IMR-90 (cell line): ENCODE measurements around the gene THSD1. TPM values are rescaled to one million over a fixed set of nuclear protein-coding genes. Genes with fewer than 3 reads are reported as not detected.
"Not testable (repeated sequence)": the region's sequence is repeated elsewhere in the genome, so short reads cannot be mapped to it uniquely, and the experiment has no call there.

Experiments
- ATAC-seq: fragments of 200-7000 bp; cut with Tn5 transposase; 2 replicates; pipeline ENCODE4 v1.9.1; 2020; ENCODE audit warnings: low read depth, mild to moderate bottlenecking, moderate library complexity
- BruUV-seq: library from RNA; stranded (reverse); fragments of 400-500 nt; replicated peaks from 2 replicates; lab custom pipeline; 2021; lab: Mats Ljungman, UMichigan
- CTCF ChIA-PET: fragments of 300-600 bp; formaldehyde crosslinking; extraction: SDS; loops from one replicate; lab custom pipeline; 2021; ENCODE audit warnings: antibody characterized with exemption; lab: Yijun Ruan, JAX
- POLR2A ChIA-PET: fragments of 300-600 bp; sonication (Branson Sonifier 250); formaldehyde crosslinking; loops from one replicate; lab custom pipeline; 2022; ENCODE audit warnings: antibody characterized with exemption; ENCODE audit not compliant: unreplicated experiment; lab: Charles Lee
- DNase-seq: peaks from one replicate; pipeline ENCODE4 v3.0.0; 2013
- H2AFZ ChIP-seq: replicated peaks from 2 replicates; pipeline ENCODE3; 2013; ENCODE audit warnings: low read length, mild to moderate bottlenecking; ENCODE audit not compliant: poor library complexity
- H2AK5ac ChIP-seq: 2 replicates; pipeline ENCODE4 v1.6.1; 2013; ENCODE audit warnings: low read depth, low read length, inconsistent platforms
- H2AK9ac ChIP-seq: replicated peaks from 2 replicates; pipeline ENCODE3; 2013; ENCODE audit warnings: mild to moderate bottlenecking, low read depth, low read length, moderate library complexity; ENCODE audit not compliant: poor library complexity
- H2BK120ac ChIP-seq: 2 replicates; pipeline ENCODE4 v1.6.1; 2013; ENCODE audit warnings: low read depth, low read length, inconsistent platforms
- H2BK15ac ChIP-seq: 3 replicates; pipeline ENCODE4 v1.6.1; 2013; ENCODE audit warnings: low read depth, low read length, inconsistent platforms
- H2BK20ac ChIP-seq: 2 replicates; pipeline ENCODE4 v1.6.1; 2013; ENCODE audit warnings: low read depth, mild to moderate bottlenecking, inconsistent platforms, low read length, moderate library complexity
- H2BK5ac ChIP-seq: 2 replicates; pipeline ENCODE4 v1.6.1; 2013; ENCODE audit warnings: mild to moderate bottlenecking, low read depth, low read length, inconsistent platforms; ENCODE audit not compliant: poor library complexity, severe bottlenecking
- H3K14ac ChIP-seq: replicated peaks from 2 replicates; pipeline ENCODE4 v1.6.1; 2013; ENCODE audit warnings: low read depth, low read length, inconsistent platforms
- H3K18ac ChIP-seq: 2 replicates; pipeline ENCODE4 v1.6.1; 2013; ENCODE audit warnings: low read depth, low read length, control low read depth
- H3K23ac ChIP-seq: 2 replicates; pipeline ENCODE4 v1.6.1; 2013; ENCODE audit warnings: low read depth, low read length, inconsistent platforms
- H3K27ac ChIP-seq: 2 replicates; pipeline ENCODE4 v1.5.1; 2013; ENCODE audit warnings: mild to moderate bottlenecking, control low read depth, low read length; ENCODE audit not compliant: insufficient read depth
- H3K27me3 ChIP-seq: 2 replicates; pipeline ENCODE4 v1.6.1; 2013; ENCODE audit warnings: low read length; ENCODE audit not compliant: control insufficient read depth, insufficient read depth
- H3K36me3 ChIP-seq: 2 replicates; pipeline ENCODE4 v1.6.1; 2013; ENCODE audit warnings: low read length, mixed read lengths; ENCODE audit not compliant: control insufficient read depth, insufficient read depth
- H3K4ac ChIP-seq: 2 replicates; pipeline ENCODE4 v1.6.1; 2013; ENCODE audit warnings: low read depth, low read length, inconsistent platforms
- H3K4me1 ChIP-seq: 2 replicates; pipeline ENCODE4 v1.6.1; 2013; ENCODE audit warnings: low read length, mixed read lengths; ENCODE audit not compliant: control insufficient read depth, insufficient read depth
- H3K4me2 ChIP-seq: 2 replicates; pipeline ENCODE4 v1.6.1; 2013; ENCODE audit warnings: low read depth, mild to moderate bottlenecking, control low read depth, low read length, moderate library complexity
- H3K4me3 ChIP-seq: 2 replicates; pipeline ENCODE4 v1.5.1; 2013; ENCODE audit warnings: low read depth, mild to moderate bottlenecking, control low read depth, low read length, moderate library complexity; ENCODE audit not compliant: insufficient read depth
- H3K56ac ChIP-seq: 2 replicates; pipeline ENCODE4 v1.6.1; 2013; ENCODE audit warnings: low read length, inconsistent platforms; ENCODE audit not compliant: insufficient read depth; ENCODE audit errors: extremely low read depth
- H3K79me1 ChIP-seq, 2 experiments: 2 replicates each; pipeline ENCODE4 v1.6.1; 2013; ENCODE audit warnings: low read length in 2 of 2, inconsistent platforms in 1 of 2, low read depth in 1 of 2
- H3K9ac ChIP-seq: 2 replicates; pipeline ENCODE4 v1.6.1; 2013; ENCODE audit warnings: low read depth, low read length, control low read depth
- H3K9me1 ChIP-seq: 2 replicates; pipeline ENCODE4 v1.6.1; 2013; ENCODE audit warnings: low read length, inconsistent platforms; ENCODE audit not compliant: insufficient read depth
- H3K9me3 ChIP-seq: 2 replicates; pipeline ENCODE4 v1.6.1; 2013; ENCODE audit warnings: low read length; ENCODE audit not compliant: control insufficient read depth, insufficient read depth
- H4K20me1 ChIP-seq: 2 replicates; pipeline ENCODE4 v1.6.1; 2013; ENCODE audit warnings: low read length, inconsistent platforms; ENCODE audit not compliant: insufficient read depth
- H4K5ac ChIP-seq: 2 replicates; pipeline ENCODE4 v1.6.1; 2013; ENCODE audit warnings: mild to moderate bottlenecking, low read depth, low read length, control low read depth
- H4K8ac ChIP-seq, 2 experiments: 2 replicates each; pipeline ENCODE4 v1.6.1; 2013; ENCODE audit warnings: low read depth in 2 of 2, low read length in 2 of 2, control low read depth in 1 of 2, inconsistent platforms in 1 of 2
- H4K91ac ChIP-seq: 2 replicates; pipeline ENCODE4 v1.6.1; 2013; ENCODE audit warnings: low read depth, low read length, inconsistent platforms; ENCODE audit not compliant: insufficient read depth
- POLR2A ChIP-seq: IDR thresholded peaks from 2 replicates; pipeline ENCODE4 v1.6.1; 2012; ENCODE audit warnings: mild to moderate bottlenecking, low read depth, low read length
- RCOR1 ChIP-seq: IDR thresholded peaks from 2 replicates; pipeline ENCODE4 v1.6.1; 2012; ENCODE audit warnings: mild to moderate bottlenecking, low read length, improper control_type of control experiment; ENCODE audit not compliant: insufficient replicate concordance
- RFX5 ChIP-seq: IDR thresholded peaks from 2 replicates; pipeline ENCODE4 v1.8.0; 2012; ENCODE audit warnings: low read depth, mild to moderate bottlenecking, low read length, moderate library complexity
- SMC3 ChIP-seq: fragments of 150-350 bp; IDR thresholded peaks from 2 replicates; pipeline ENCODE4 v1.6.1; 2016; ENCODE audit warnings: low read depth, mild to moderate bottlenecking, antibody characterized with exemption, low read length, moderate library complexity
- WGBS, 2 experiments: methylation state at CpG; one replicate each; pipeline versions ENCODE4 v1.1.5 to v1.1.7; 2013; ENCODE audit warnings: missing lambda C conversion rate in 2 of 2; ENCODE audit not compliant: insufficient read length in 1 of 2; ENCODE audit errors: extremely low coverage in 2 of 2; 5-methylcytosine and 5-hydroxymethylcytosine counted together
- dilution Hi-C: fragments of 300-500 bp; cut with HindIII; formaldehyde crosslinking; loops from one replicate; pipeline ENCODE4 v1.14.3; 2018; ENCODE audit warnings: low sequenced_read_pairs; ENCODE audit not compliant: unreplicated experiment
- in situ Hi-C: fragments of 300-500 bp; cut with MboI; formaldehyde crosslinking; loops from 3 replicates; pipeline ENCODE4 v1.14.3; 2019; ENCODE audit warnings: low sequenced_read_pairs, inconsistent platforms, mixed read lengths
- intact Hi-C: fragments of 100-400 bp; cut with micrococcal nuclease; formaldehyde crosslinking; loops from 2 replicates; pipeline ENCODE4 v1.10.0; 2022
- polyA plus RNA-seq, 3 experiments: library from polyadenylated mRNA; depleted of rRNA; stranded (reverse); fragments of >200 nt; gene quantifications; 2 replicates each; pipeline ENCODE4 v1.2.3, GENCODE V29; 2012; ENCODE audit warnings: low replicate concordance in 1 of 3
- total RNA-seq: library from RNA; depleted of rRNA; stranded (reverse); fragments of >200 nt; gene quantifications from 2 replicates; pipeline ENCODE4 v1.2.3, GENCODE V29; 2012

THSD1 gene
- total and polyA plus RNA-seq, 2 of the 4 experiments (the other 2 are of a cell fraction), result 12.1 to 19.0 TPM

DNA sequence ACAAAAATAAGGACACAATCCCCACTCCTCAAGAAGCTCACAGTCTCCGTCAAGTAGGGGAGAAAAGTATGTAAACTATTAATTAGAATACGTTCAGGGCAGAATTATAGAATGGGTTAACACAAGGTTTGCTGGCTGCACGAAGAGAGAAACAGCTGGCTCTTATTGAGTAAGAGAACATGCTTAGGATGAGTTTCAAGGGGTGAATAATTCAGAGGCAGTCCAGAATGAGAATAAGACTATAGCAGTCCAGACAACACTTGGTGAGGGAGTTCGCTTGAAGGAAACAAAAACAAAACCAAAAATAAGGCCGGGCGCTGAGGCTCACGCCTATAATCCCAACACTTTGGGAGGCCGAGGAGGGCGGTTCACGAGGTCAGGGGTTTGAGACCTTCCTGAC lies 61.9 kb downstream of the THSD1 start:
- no peak overlapping the region for H4K8ac ChIP-seq
- no peaks in the 10 kb centered on the region for H3K79me1 ChIP-seq
- no peak for ATAC-seq
- no peaks in the 10 kb centered on the region for H3K9me3 ChIP-seq
- no peak overlapping the region for H2AFZ ChIP-seq
- no peak overlapping the region for H3K14ac ChIP-seq
- POLR2A ChIA-PET, result no interaction called here
- H3K9me1 ChIP-seq, result peaks cover 3% of the 10 kb centered on the region; the same call in 1 of the 2 replicates
- no peak overlapping the region for H3K4ac ChIP-seq
- H4K91ac ChIP-seq, result no peak overlapping the region
- no peak overlapping the region for H3K18ac ChIP-seq
- intact Hi-C loops, result no loop called here
- no peaks in the 10 kb centered on the region for H3K36me3 ChIP-seq
- H3K27ac ChIP-seq, result no peak overlapping the region
- no peaks in the 10 kb centered on the region for H3K27me3 ChIP-seq
- H4K20me1 ChIP-seq, result no peaks in the 10 kb centered on the region
- CTCF ChIA-PET, result no interaction called here
- no peak overlapping the region for H2BK20ac ChIP-seq
- no peak overlapping the region for H3K23ac ChIP-seq
- TF ChIP-seq SMC3 (no peak), POLR2A (no peak), RFX5 (no peak), RCOR1 (no peak)
- no peak overlapping the region for H3K4me3 ChIP-seq
- H4K5ac ChIP-seq, result no peak overlapping the region
- H2AK5ac ChIP-seq, result no peak overlapping the region
- in situ Hi-C loops, result no loop called here
- H2BK5ac ChIP-seq, result no peak overlapping the region
- no peak overlapping the region for H3K9ac ChIP-seq
- DNase-seq, result no peak
- no peak overlapping the region for H3K56ac ChIP-seq
- H3K4me1 ChIP-seq, result peaks cover 2% of the 10 kb centered on the region
- H2BK120ac ChIP-seq, result no peak overlapping the region
- no peak overlapping the region for H3K4me2 ChIP-seq
- H2AK9ac ChIP-seq, result no peak overlapping the region
- no peak overlapping the region for H2BK15ac ChIP-seq
- WGBS, 2 experiments, result 87% methylated on average over 3 of the region's 10 CpGs; no CpG with 5 or more reads in 1 of the 2 experiments
- dilution Hi-C loops, result no loop called here
- BruUV-seq, result no TSS peak

GRCh38 chr13:52342203-52342602 lies 63.8 kb downstream of the THSD1 start:
- DNase-seq, POLR2A ChIA-PET, ATAC-seq, H4K91ac ChIP-seq, H2BK15ac ChIP-seq, H4K5ac ChIP-seq, H3K27ac ChIP-seq, in situ Hi-C loops, H2BK120ac ChIP-seq, H3K23ac ChIP-seq, H3K14ac ChIP-seq, H2AFZ ChIP-seq, H2AK5ac ChIP-seq, H2AK9ac ChIP-seq, H4K20me1 ChIP-seq, H3K36me3 ChIP-seq, H3K9ac ChIP-seq, H2BK20ac ChIP-seq, H4K8ac ChIP-seq, BruUV-seq, H3K4me3 ChIP-seq, H3K4me2 ChIP-seq, H3K4me1 ChIP-seq, H3K27me3 ChIP-seq, H3K79me1 ChIP-seq, H2BK5ac ChIP-seq, intact Hi-C loops, H3K4ac ChIP-seq, H3K9me3 ChIP-seq, H3K9me1 ChIP-seq, H3K18ac ChIP-seq, CTCF ChIA-PET, dilution Hi-C loops, H3K56ac ChIP-seq: not testable (repeated sequence)
- WGBS, 2 experiments, result no CpG with 5 or more reads among the region's 3 CpGs
